Esophagus (tissue), 2 donors: ENCODE results near the gene MAPK11. TPM values are rescaled to one million over a fixed set of nuclear protein-coding genes. Genes with fewer than 3 reads are reported as not detected.

Source experiments
- H3K27ac ChIP-seq, 2 donors: one replicate each; pipeline ENCODE4 v1.5.1; 2013; ENCODE audit warnings: low read depth in 2 of 2, mild to moderate bottlenecking in 2 of 2, inconsistent platforms in 1 of 2, low read length in 1 of 2, moderate library complexity in 1 of 2
- H3K27me3 ChIP-seq, 2 donors: one replicate each; pipeline ENCODE4 v1.6.1; 2013; ENCODE audit warnings: low read length in 2 of 2, control low read depth in 1 of 2, mild to moderate bottlenecking in 1 of 2; ENCODE audit not compliant: insufficient read depth in 2 of 2, control insufficient read depth in 1 of 2
- H3K36me3 ChIP-seq, 2 donors: one replicate each; pipeline ENCODE4 v1.6.1; 2013; ENCODE audit warnings: low read length in 1 of 2; ENCODE audit not compliant: control insufficient read depth in 2 of 2, insufficient read depth in 2 of 2
- H3K4me1 ChIP-seq, 2 donors: one replicate each; pipeline ENCODE4 v1.6.1; 2013; ENCODE audit warnings: low read length in 1 of 2; ENCODE audit not compliant: control insufficient read depth in 2 of 2, insufficient read depth in 2 of 2
- H3K4me3 ChIP-seq, 2 donors: one replicate each; pipeline ENCODE4 v1.5.1; 2013; ENCODE audit warnings: low read length in 2 of 2, mild to moderate bottlenecking in 2 of 2, low read depth in 1 of 2, moderate library complexity in 1 of 2
- H3K9me3 ChIP-seq, 2 donors: one replicate each; pipeline ENCODE4 v1.6.1; 2013; ENCODE audit warnings: mild to moderate bottlenecking in 2 of 2, low read depth in 1 of 2, low read length in 1 of 2, moderate library complexity in 1 of 2; ENCODE audit not compliant: control insufficient read depth in 2 of 2, insufficient read depth in 1 of 2
- WGBS, 2 donors: extraction: QIAGEN DNeasy Blood & Tissue Kit; methylation state at CpG; one replicate each; pipeline ENCODE4 v1.1.7; 2013; 5-methylcytosine and 5-hydroxymethylcytosine counted together
- polyA plus RNA-seq, 2 donors: library from polyadenylated mRNA; stranded (reverse); fragments of 200-250 nt; gene quantifications; one replicate each; pipeline ENCODE4 v1.2.3, GENCODE V29; 2013
- donor health status: healthy with polysubstance abuse.
- donor health status: Bipolar disorder and iron deficiency.

The MAPK11 gene
- polyA plus RNA-seq, 2 donors = 5.4 to 6.1 TPM

DNA sequence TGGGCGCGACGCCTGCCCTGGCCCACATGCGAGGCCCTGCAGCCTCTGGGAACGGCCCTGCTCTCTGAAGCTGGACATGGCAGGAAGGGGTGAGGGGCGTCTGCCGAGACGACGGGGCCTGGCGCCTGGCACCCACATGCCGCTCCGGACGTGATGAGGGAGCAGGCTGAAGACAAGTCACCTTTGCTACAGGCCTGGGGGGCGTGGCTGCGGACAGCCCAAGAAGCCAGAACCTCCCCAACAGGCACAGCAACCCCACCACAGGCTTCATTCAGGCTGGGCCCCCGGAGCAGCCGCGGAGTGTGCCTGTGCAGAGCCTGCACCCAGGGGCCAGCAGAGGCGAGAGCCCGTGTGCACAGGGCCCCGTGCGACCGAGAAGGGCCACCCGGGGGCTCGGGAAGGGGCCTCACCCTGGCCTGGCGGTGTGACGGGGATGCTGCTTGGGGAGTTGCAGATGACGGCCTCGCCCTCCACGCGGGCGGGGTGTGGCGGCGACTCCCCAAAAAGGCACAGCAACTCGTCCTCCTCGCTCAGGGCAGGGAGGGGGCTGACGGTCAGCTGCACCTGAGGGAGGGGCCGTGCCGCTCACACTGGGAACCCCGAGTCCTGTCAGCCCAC lies 16.6 kb upstream of the MAPK11 start:
- WGBS, 2 donors = 83 to 86% methylated on average over 37 to 40 of the region's 40 CpGs
- peak overlapping the region; percentile 21 to 75 for H3K27ac ChIP-seq
- peaks cover 5 to 85% of the 10 kb centered on the region in 2 donors for H3K36me3 ChIP-seq

DNA sequence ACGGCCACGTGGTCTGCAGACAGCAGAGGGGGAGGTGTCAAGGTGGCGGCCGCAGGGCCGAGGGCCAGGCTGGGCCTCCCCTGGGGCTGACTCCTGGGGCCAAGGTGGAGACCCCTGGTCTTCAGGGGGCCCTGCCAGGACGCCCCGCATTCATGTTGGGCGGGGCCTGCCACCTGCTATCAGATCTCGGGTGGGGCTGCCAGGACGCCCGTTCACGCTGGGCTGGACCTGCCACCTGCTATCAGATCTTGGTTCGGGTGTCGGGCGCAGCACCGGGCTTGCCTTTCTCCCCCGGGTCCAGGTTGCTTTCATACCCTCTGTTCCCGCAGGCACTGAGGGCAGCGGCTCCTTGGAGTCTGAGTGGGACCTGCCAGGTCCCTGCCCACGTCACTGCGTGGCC lies 16.1 kb upstream of the MAPK11 start:
- no peak overlapping the region for H3K4me3 ChIP-seq
- no peaks in the 10 kb centered on the region for H3K27me3 ChIP-seq
- 76 to 83% methylated on average over 19 to 21 of the region's 21 CpGs for WGBS, 2 donors
- H3K27ac ChIP-seq = peak overlapping the region; percentile 21 to 75
- peaks cover 5 to 87% of the 10 kb centered on the region in 2 donors for H3K36me3 ChIP-seq
- H3K4me1 ChIP-seq = peaks cover 3 to 44% of the 10 kb centered on the region in 2 donors
- peaks cover 0 to under 1% of the 10 kb centered on the region in 2 donors for H3K9me3 ChIP-seq

More for the DNA sequence above, 16.6 kb upstream of the MAPK11 start:
- Histone ChIP-seq H3K4me1 (peaks cover 6 to 40% of the 10 kb centered on the region in 2 donors), H3K4me3 (no peak overlapping the region), H3K9me3 (no peaks in the 10 kb centered on the region), H3K27me3 (no peaks in the 10 kb centered on the region)

- WGBS, 2 donors = 86 to 88% methylated on average over 25 to 33 of the region's 34 CpGs
- Histone ChIP-seq H3K27ac (peak overlapping the region in 1 of 2 donors; percentile 75), H3K4me1 (peaks cover 3 to 43% of the 10 kb centered on the region in 2 donors), H3K4me3 (no peak overlapping the region), H3K36me3 (peaks cover 5 to 87% of the 10 kb centered on the region in 2 donors), H3K27me3 (no peaks in the 10 kb centered on the region), H3K9me3 (peaks cover 0 to 3% of the 10 kb centered on the region in 2 donors)
Observed at GRCh38 chr22:50285568-50286229, 15.5 kb upstream of the MAPK11 start.

- WGBS, 2 donors = 81 to 82% methylated on average over 13 of the region's 13 CpGs
- Histone ChIP-seq H3K36me3 (peaks cover 5 to 88% of the 10 kb centered on the region in 2 donors), H3K4me1 (peaks cover 3 to 46% of the 10 kb centered on the region in 2 donors), H3K27ac (peak overlapping the region; percentile 74 to 86), H3K9me3 (peaks cover 0 to 5% of the 10 kb centered on the region in 2 donors), H3K4me3 (peak overlapping the region; percentile 4 to 34), H3K27me3 (no peaks in the 10 kb centered on the region)
Observed at GRCh38 chr22:50284479-50284878, 14.3 kb upstream of the MAPK11 start.

- H3K4me1 ChIP-seq = peaks cover 3 to 43% of the 10 kb centered on the region in 2 donors
- 88 to 91% methylated on average over 25 to 30 of the region's 30 CpGs for WGBS, 2 donors
Observed at GRCh38 chr22:50283821-50284220, 13.6 kb upstream of the MAPK11 start.

GRCh38 chr22:50282361-50283155 lies 12.4 kb upstream of the MAPK11 start:
- Histone ChIP-seq H3K4me1 (peaks cover 3 to 43% of the 10 kb centered on the region in 2 donors), H3K27ac (peak overlapping the region; percentile 90 to 91), H3K4me3 (peak overlapping the region; percentile 12 to 40), H3K9me3 (peaks cover 0 to 5% of the 10 kb centered on the region in 2 donors), H3K27me3 (no peaks in the 10 kb centered on the region), H3K36me3 (peaks cover 0 to 88% of the 10 kb centered on the region in 2 donors)
- 52 to 57% methylated on average over 44 to 45 of the region's 45 CpGs for WGBS, 2 donors

More at GRCh38 chr22:50283821-50284220, 13.6 kb upstream of the MAPK11 start:
- H3K4me3 ChIP-seq = peak overlapping the region; percentile 5 to 41
- H3K27me3 ChIP-seq = no peaks in the 10 kb centered on the region
- peak overlapping the region; percentile 43 to 90 for H3K27ac ChIP-seq
- H3K9me3 ChIP-seq = peaks cover 0 to 5% of the 10 kb centered on the region in 2 donors
- H3K36me3 ChIP-seq = peaks cover 2 to 88% of the 10 kb centered on the region in 2 donors

DNA sequence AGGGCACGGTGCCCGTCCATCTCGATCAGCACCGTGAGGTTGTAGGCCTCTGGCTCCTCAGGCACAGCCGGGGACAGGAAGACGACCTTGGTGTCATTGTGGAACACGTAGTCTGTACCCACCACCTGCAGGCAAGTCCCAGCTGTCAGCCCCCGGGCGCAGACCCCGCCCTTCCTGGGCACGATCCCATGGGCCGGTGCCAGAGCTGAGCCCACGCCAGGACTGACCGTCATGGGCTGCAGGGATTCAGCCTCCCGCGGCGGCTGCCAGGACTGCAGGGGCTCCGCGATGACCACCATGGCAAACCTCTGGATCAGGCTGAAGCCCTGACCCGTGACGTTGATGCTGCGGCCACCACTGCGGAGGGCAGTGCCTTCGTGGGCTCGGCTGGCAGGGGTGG lies 11.8 kb upstream of the MAPK11 start:
- H3K27ac ChIP-seq = peak overlapping the region; percentile 76 to 82

DNA sequence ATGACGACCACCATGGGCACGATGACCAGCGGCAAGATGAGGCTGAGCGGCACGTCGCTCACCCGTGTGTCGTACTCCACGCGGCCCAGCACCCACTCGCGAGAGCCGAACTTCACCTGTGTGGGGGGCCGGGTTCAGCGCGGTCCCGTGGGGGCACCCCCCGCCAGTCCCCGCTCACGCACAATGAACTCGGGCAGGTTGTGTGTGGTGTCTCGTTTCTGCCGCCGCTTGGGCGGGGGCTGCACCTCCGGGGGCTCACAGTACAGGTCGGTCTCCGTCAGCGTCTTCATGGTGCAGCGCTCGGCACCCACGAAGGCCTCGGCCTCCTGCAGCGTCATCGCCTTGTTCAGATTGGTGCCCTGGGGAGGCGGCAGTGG lies 11.2 kb upstream of the MAPK11 start:
- Histone ChIP-seq H3K4me1 (peaks cover 3 to 36% of the 10 kb centered on the region in 2 donors), H3K27ac (peak overlapping the region; percentile 76 to 82), H3K27me3 (no peaks in the 10 kb centered on the region), H3K36me3 (peaks cover 0 to 85% of the 10 kb centered on the region in 2 donors), H3K9me3 (peaks cover 0 to 7% of the 10 kb centered on the region in 2 donors), H3K4me3 (peak overlapping the region in 1 of 2 donors; percentile 40)
- WGBS, 2 donors = 86 to 88% methylated on average over 26 to 36 of the region's 36 CpGs

More for the DNA sequence above, 11.8 kb upstream of the MAPK11 start:
- Histone ChIP-seq H3K4me3 (peak overlapping the region; percentile 12 to 40), H3K27me3 (no peaks in the 10 kb centered on the region), H3K36me3 (peaks cover 0 to 86% of the 10 kb centered on the region in 2 donors), H3K9me3 (peaks cover 0 to 5% of the 10 kb centered on the region in 2 donors), H3K4me1 (peaks cover 3 to 40% of the 10 kb centered on the region in 2 donors)
- 42 to 52% methylated on average over 25 of the region's 25 CpGs for WGBS, 2 donors

DNA sequence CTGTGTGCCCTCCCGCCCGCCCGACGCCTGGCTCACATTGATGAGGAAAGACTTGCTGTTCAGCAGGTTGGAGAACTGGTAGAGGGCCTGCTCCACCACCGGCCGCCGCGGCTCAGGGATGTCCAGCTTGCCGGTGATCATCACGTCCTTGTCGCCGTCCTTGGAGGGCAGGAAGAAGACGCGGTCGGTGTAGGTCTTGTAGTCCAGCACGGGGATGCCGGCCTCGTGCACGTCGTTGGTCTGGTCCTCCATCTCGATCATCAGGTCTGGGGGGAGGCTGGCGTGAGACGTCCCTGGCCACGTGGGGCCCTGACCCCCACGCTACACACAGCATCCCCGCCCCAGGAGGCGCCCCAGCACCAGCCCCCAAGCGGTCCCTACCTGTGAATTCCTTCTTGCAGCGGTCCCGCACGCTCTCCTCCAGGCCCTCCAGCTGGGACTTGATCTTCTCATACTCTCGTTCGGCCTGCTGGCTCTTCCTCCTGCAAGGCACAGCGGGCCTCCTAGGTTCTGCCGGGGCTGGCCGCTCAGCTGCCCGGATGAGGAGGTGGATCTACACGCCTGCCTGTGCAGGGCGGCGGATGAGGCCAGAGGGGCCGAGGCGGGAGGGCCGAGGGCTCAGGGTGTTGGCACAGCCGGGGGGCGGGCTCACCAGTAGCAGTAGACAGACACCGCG lies 10.7 kb upstream of the MAPK11 start:
- no peaks in the 10 kb centered on the region for H3K27me3 ChIP-seq
- peaks cover 3 to 31% of the 10 kb centered on the region in 2 donors for H3K4me1 ChIP-seq
- WGBS, 2 donors = 91 to 95% methylated on average over 47 of the region's 47 CpGs
- peak overlapping the region; percentile 22 to 76 for H3K27ac ChIP-seq
- peak overlapping the region in 1 of 2 donors; percentile 40 for H3K4me3 ChIP-seq
- peaks cover 0 to 11% of the 10 kb centered on the region in 2 donors for H3K9me3 ChIP-seq
- peaks cover 0 to 85% of the 10 kb centered on the region in 2 donors for H3K36me3 ChIP-seq
